ENCODE measurements around the gene AGAP1.
A peak's percentile ranks its signal among the peaks of the same experiment; 100 is the strongest.

Gene AGAP1

GRCh38 chr2:235844561-235844960 is 350.7 kb downstream of the AGAP1 start:
- DNase-seq (ENCODE audit: low read depth) = no peak
- no peak for TF ChIP-seq CTCF (IDR thresholded peaks at IDR 0.05; ENCODE audit: control insufficient read depth, extremely low read depth, insufficient read depth)
- H3K4me3 ChIP-seq (ENCODE audit: low read depth, low read length) = no peak overlapping the region

- H3K4me3 ChIP-seq (ENCODE audit: low read depth, low read length) = no peak overlapping the region
- DNase-seq (ENCODE audit: low read depth) = no peak
- no peak for TF ChIP-seq CTCF (IDR thresholded peaks at IDR 0.05; ENCODE audit: control insufficient read depth, extremely low read depth, insufficient read depth)
Observed at GRCh38 chr2:235845245-235845644, 351.4 kb downstream of the AGAP1 start.

- H3K4me3 ChIP-seq (ENCODE audit: low read depth, low read length) = no peak overlapping the region
- TF ChIP-seq CTCF (IDR thresholded peaks at IDR 0.05; ENCODE audit: control insufficient read depth, extremely low read depth, insufficient read depth) = no peak
- no peak for DNase-seq (ENCODE audit: low read depth)
Observed at GRCh38 chr2:235847576-235847975, 353.7 kb downstream of the AGAP1 start.

- no peak for TF ChIP-seq CTCF (IDR thresholded peaks at IDR 0.05; ENCODE audit: control insufficient read depth, extremely low read depth, insufficient read depth)
- DNase-seq (ENCODE audit: low read depth) = no peak
- H3K4me3 ChIP-seq (ENCODE audit: low read depth, low read length) = no peak overlapping the region
Observed at GRCh38 chr2:235848055-235848454, 354.2 kb downstream of the AGAP1 start.

GRCh38 chr2:235848946-235849345 is 355.1 kb downstream of the AGAP1 start:
- DNase-seq (ENCODE audit: low read depth) = no peak
- H3K4me3 ChIP-seq (ENCODE audit: low read depth, low read length) = no peak overlapping the region

GRCh38 chr2:235849489-235849888 is 355.6 kb downstream of the AGAP1 start:
- 0 out of 2 replicates have a peak, but pooled peaks have one; percentile 14 for TF ChIP-seq CTCF (IDR thresholded peaks at IDR 0.05; ENCODE audit: control insufficient read depth, extremely low read depth, insufficient read depth)
- no peak overlapping the region for H3K4me3 ChIP-seq (ENCODE audit: low read depth, low read length)
- DNase-seq (ENCODE audit: low read depth) = no peak

More at GRCh38 chr2:235848946-235849345, 355.1 kb downstream of the AGAP1 start:
- TF ChIP-seq CTCF (IDR thresholded peaks at IDR 0.05; ENCODE audit: control insufficient read depth, extremely low read depth, insufficient read depth) = no peak

GRCh38 chr2:235850289-235850688 is 356.4 kb downstream of the AGAP1 start:
- no peak overlapping the region for H3K4me3 ChIP-seq (ENCODE audit: low read depth, low read length)
- TF ChIP-seq CTCF (IDR thresholded peaks at IDR 0.05; ENCODE audit: control insufficient read depth, extremely low read depth, insufficient read depth) = no peak
- DNase-seq (ENCODE audit: low read depth) = no peak
